ENCODE measurements around the gene PON2. TPM values are rescaled to one million over a fixed set of nuclear protein-coding genes. Genes with fewer than 3 reads are reported as not detected.
"Not testable (repeated sequence)": the region's sequence is repeated elsewhere in the genome, so short reads cannot be mapped to it uniquely, and the experiment has no call there.

The PON2 gene
- total RNA-seq, 2 experiments from 2014 or later, result 3.3 to 4.2 TPM

GRCh38 chr7:95379457-95379856 is 55.4 kb downstream of the PON2 start:
- H3K27me3 Mint-ChIP-seq; H3K36me3 Mint-ChIP-seq (ENCODE audit: low read depth); H3K9me3 Mint-ChIP-seq; CTCF ChIA-PET; H3K4me1 Mint-ChIP-seq; H3K4me3 Mint-ChIP-seq; DNase-seq; POLR2A ChIA-PET; H3K27ac Mint-ChIP-seq: not testable (repeated sequence)

- Mint-ChIP-seq H3K27ac (no peak overlapping the region), H3K27me3 (no peaks in the 10 kb centered on the region), H3K9me3 (peaks cover 9% of the 10 kb centered on the region), H3K4me3 (no peak overlapping the region), H3K4me1 (no peaks in the 10 kb centered on the region), H3K36me3 (ENCODE audit: low read depth) (peaks cover 1% of the 10 kb centered on the region)
- POLR2A ChIA-PET, result no interaction called here
- no peak for DNase-seq
- CTCF ChIA-PET, result no interaction called here
Observed at GRCh38 chr7:95376632-95377400, 58.0 kb downstream of the PON2 start.

GRCh38 chr7:95375591-95376257 is 59.1 kb downstream of the PON2 start:
- no peaks in the 10 kb centered on the region for H3K27me3 Mint-ChIP-seq

GRCh38 chr7:95373323-95373722 is 61.5 kb downstream of the PON2 start:
- peaks cover 3% of the 10 kb centered on the region for H3K27me3 Mint-ChIP-seq
- no peak overlapping the region for H3K4me3 Mint-ChIP-seq
- CTCF ChIA-PET, result no interaction called here
- DNase-seq, result no peak
- H3K36me3 Mint-ChIP-seq (ENCODE audit: low read depth), result no peaks in the 10 kb centered on the region
- POLR2A ChIA-PET, result no interaction called here
- H3K4me1 Mint-ChIP-seq, result no peaks in the 10 kb centered on the region
- H3K27ac Mint-ChIP-seq, result no peak overlapping the region
- H3K9me3 Mint-ChIP-seq, result peaks cover 4% of the 10 kb centered on the region

More at GRCh38 chr7:95375591-95376257, 59.1 kb downstream of the PON2 start:
- ChIA-PET CTCF (interaction anchor here (0.8 kb wide), 1 partner anchor 18 kb away, joined by 4 read pairs; no protein-coding TSS in a partner anchor), POLR2A (no interaction called here)
- no peak for DNase-seq
- Mint-ChIP-seq H3K4me1 (no peaks in the 10 kb centered on the region), H3K9me3 (peaks cover 9% of the 10 kb centered on the region), H3K27ac (no peak overlapping the region), H3K36me3 (ENCODE audit: low read depth) (no peaks in the 10 kb centered on the region), H3K4me3 (no peak overlapping the region)

GRCh38 chr7:95368235-95368634 is 66.6 kb downstream of the PON2 start:
- no peak overlapping the region for H3K4me3 Mint-ChIP-seq
- H3K27me3 Mint-ChIP-seq, result peaks cover 3% of the 10 kb centered on the region
- H3K27ac Mint-ChIP-seq, result no peak overlapping the region
- DNase-seq, result no peak
- ChIA-PET POLR2A (no interaction called here), CTCF (no interaction called here)
- H3K36me3 Mint-ChIP-seq (ENCODE audit: low read depth), result no peaks in the 10 kb centered on the region
- no peaks in the 10 kb centered on the region for H3K4me1 Mint-ChIP-seq
- no peaks in the 10 kb centered on the region for H3K9me3 Mint-ChIP-seq

GRCh38 chr7:95367606-95368005 is 67.2 kb downstream of the PON2 start:
- Mint-ChIP-seq H3K4me3 (no peak overlapping the region), H3K4me1 (no peaks in the 10 kb centered on the region), H3K27ac (no peak overlapping the region), H3K9me3 (no peaks in the 10 kb centered on the region), H3K36me3 (ENCODE audit: low read depth) (no peaks in the 10 kb centered on the region), H3K27me3 (peaks cover 3% of the 10 kb centered on the region)
- no peak for DNase-seq
- ChIA-PET POLR2A (no interaction called here), CTCF (no interaction called here)

- H3K4me1 Mint-ChIP-seq, result no peaks in the 10 kb centered on the region
- no peak overlapping the region for H3K4me3 Mint-ChIP-seq
- H3K36me3 Mint-ChIP-seq (ENCODE audit: low read depth), result no peaks in the 10 kb centered on the region
- POLR2A ChIA-PET, result no interaction called here
- H3K27me3 Mint-ChIP-seq, result peaks cover 2% of the 10 kb centered on the region
- CTCF ChIA-PET, result no interaction called here
- H3K9me3 Mint-ChIP-seq, result no peaks in the 10 kb centered on the region
- DNase-seq, result no peak
- no peak overlapping the region for H3K27ac Mint-ChIP-seq
Observed at GRCh38 chr7:95365151-95365550, 69.7 kb downstream of the PON2 start.

- POLR2A ChIA-PET, result no interaction called here
- Mint-ChIP-seq H3K27me3 (peaks cover 7% of the 10 kb centered on the region), H3K4me1 (no peaks in the 10 kb centered on the region), H3K36me3 (ENCODE audit: low read depth) (no peaks in the 10 kb centered on the region), H3K9me3 (no peaks in the 10 kb centered on the region), H3K27ac (no peak overlapping the region), H3K4me3 (no peak overlapping the region)
- CTCF ChIA-PET, result no interaction called here
- DNase-seq, result no peak
Observed at GRCh38 chr7:95357623-95358022, 77.2 kb downstream of the PON2 start.

Other genes with a start within 250 kb of the PON2 start
- gene PON1, start 110.5 kb downstream of the PON2 start, total RNA-seq, result not detected
- not detected for gene PON3, start 38.7 kb downstream of the PON2 start, total RNA-seq
- not detected for gene ASB4, start 50.9 kb upstream of the PON2 start, total RNA-seq
- not detected for gene PDK4, start 161.5 kb upstream of the PON2 start, total RNA-seq